Ovary (tissue), 9 donors: Measurements from ENCODE around the gene CCDC102A. TPM values are rescaled to one million over a fixed set of nuclear protein-coding genes. Genes with fewer than 3 reads are reported as not detected.
"Not testable (repeated sequence)": the region's sequence is repeated elsewhere in the genome, so short reads cannot be mapped to it uniquely, and the experiment has no call there.

ENCODE experiments used
- DNase-seq, 5 donors: peaks; one replicate each; pipeline ENCODE4 v3.0.0-alpha.2; 2019 to 2020
- H3K27ac ChIP-seq, 2 donors: fragments of 200-600 bp; one replicate each; pipeline versions ENCODE4 v1.5.1 to v1.8.0; 2019 to 2022
- H3K27me3 ChIP-seq: fragments of 200-600 bp; one replicate; pipeline ENCODE4 v1.8.0; 2022
- H3K36me3 ChIP-seq: fragments of 200-600 bp; sonication (generic); one replicate; pipeline ENCODE4 v1.5.1; 2019
- H3K4me1 ChIP-seq: one replicate; pipeline ENCODE4 v1.8.1; 2013; ENCODE audit warnings: mild to moderate bottlenecking, moderate library complexity; ENCODE audit not compliant: insufficient read depth
- H3K4me3 ChIP-seq: fragments of 200-600 bp; sonication (generic); one replicate; pipeline ENCODE4 v1.5.1; 2017
- H3K9me3 ChIP-seq, 2 donors: fragments of 200-600 bp in 1 of 2; sonication (generic) in 1 of 2; one replicate each; pipeline versions ENCODE4 v1.5.1 to v1.8.1; 2013 to 2019; ENCODE audit warnings: mild to moderate bottlenecking in 1 of 2, moderate library complexity in 1 of 2
- CTCF ChIP-seq, 3 donors: fragments of 450-650 bp in 2 of 3; fragments of 200-600 bp in 1 of 3; IDR thresholded peaks; one replicate each; pipeline versions ENCODE4 v1.5.1 to v1.8.0; 2016 to 2022; ENCODE audit warnings: antibody characterized with exemption in 3 of 3, mild to moderate bottlenecking in 1 of 3
- EP300 ChIP-seq: sonication (generic); formaldehyde crosslinking; IDR thresholded peaks from one replicate; pipeline ENCODE4 v1.6.1; 2017; ENCODE audit warnings: antibody characterized with exemption
- POLR2A ChIP-seq: fragments of 450-650 bp; IDR thresholded peaks from one replicate; pipeline ENCODE4 v1.6.1; 2017; ENCODE audit warnings: antibody characterized with exemption, mild to moderate bottlenecking, moderate library complexity
- WGBS, 3 donors: extraction: QIAGEN DNeasy Blood & Tissue Kit in 1 of 3; methylation state at CpG; one replicate each; pipeline versions ENCODE4 v1.1.5 to v1.1.7; 2013 to 2017; 5-methylcytosine and 5-hydroxymethylcytosine counted together
- intact Hi-C, 4 donors: fragments of 100-400 bp; cut with DNase I; formaldehyde crosslinking; loops; one replicate each; pipeline versions ENCODE4 v1.11.0 to v1.15.1; 2022 to 2023
- polyA plus RNA-seq, 2 donors: library from polyadenylated mRNA; stranded (reverse); fragments of 200-250 nt in 1 of 2; fragments of 350-450 nt in 1 of 2; fragmentation: Illumina TruSeq in 1 of 2; extraction: RNeasy Lipid Tissue Mini Kit (QIAGEN cat#74804) in 1 of 2; gene quantifications; one replicate each; pipeline ENCODE4 v1.2.3, GENCODE V29; 2013 to 2014
- total RNA-seq, 7 donors: library from RNA; depleted of rRNA in 2 of 7; stranded (reverse); fragments of >200 nt in 2 of 7; fragmentation: NEBNext Ultra II Directional in 3 of 7; extraction: Animal tissue kit (Norgen Biotek cat#: 25700) in 3 of 7; gene quantifications; one replicate each; pipeline versions ENCODE4 v1.1.0 to v1.2.4, GENCODE V29; 2016 to 2023
- donor health status: DM: no; HTN: no; CAD: no; lungs with moderate emphysema.
- donor health status: DM: no; HTN: no; CAD: no.
- donor health status: Bipolar disorder and iron deficiency.
- donor health status: DM: yes; HTN: yes; CAD: no.
- donor health status: DM: no; HTN: no; CAD: no.
- donor health status: DM: yes; HTN: yes; CAD: no.

The CCDC102A gene
- total and polyA plus RNA-seq, 9 donors = 5.9 to 22.4 (median 12.5) TPM

- no peak overlapping the region for H3K4me3 ChIP-seq
- H3K27ac ChIP-seq = no peak overlapping the region
- no peaks in the 10 kb centered on the region for H3K27me3 ChIP-seq
- intact Hi-C loops = loop anchor here in 2 of 4 donors (10.0 kb wide), 3 partner anchors 294 to 434 kb away; partner anchors contain the start of genes USB1 (in 1 of the 2) and ZNF319 (in 1 of the 2)
- no peaks in the 10 kb centered on the region for H3K4me1 ChIP-seq
- no peaks in the 10 kb centered on the region for H3K36me3 ChIP-seq
- no peak for TF ChIP-seq POLR2A
- no peak for TF ChIP-seq CTCF (IDR thresholded peaks at IDR 0.05)
- no peak for TF ChIP-seq EP300
- 80 to 89% (median 83%) methylated on average over 9 of the region's 9 CpGs for WGBS, 3 donors
- H3K9me3 ChIP-seq = no peaks in the 10 kb centered on the region
- DNase-seq = no peak
Measured at GRCh38 chr16:57571098-57571497, 34.7 kb upstream of the CCDC102A start.

GRCh38 chr16:57570301-57571070 is 34.1 kb upstream of the CCDC102A start:
- no peaks in the 10 kb centered on the region for H3K9me3 ChIP-seq
- H3K4me3 ChIP-seq = no peak overlapping the region
- H3K27me3 ChIP-seq = no peaks in the 10 kb centered on the region
- no peak overlapping the region for H3K27ac ChIP-seq
- WGBS, 3 donors = 82 to 88% (median 88%) methylated on average over 16 of the region's 16 CpGs
- no peak for DNase-seq
- H3K36me3 ChIP-seq = no peaks in the 10 kb centered on the region
- H3K4me1 ChIP-seq = no peaks in the 10 kb centered on the region
- intact Hi-C loops = loop anchor here in 2 of 4 donors (10.0 kb wide), 3 partner anchors 294 to 434 kb away; partner anchors contain the start of genes USB1 (in 1 of the 2) and ZNF319 (in 1 of the 2)
- TF ChIP-seq CTCF (IDR thresholded peaks at IDR 0.05) (no peak), POLR2A (no peak), EP300 (no peak)

GRCh38 chr16:57569306-57569946 is 33.1 kb upstream of the CCDC102A start:
- TF ChIP-seq CTCF (IDR thresholded peaks at IDR 0.05) (no peak), POLR2A (no peak), EP300 (no peak)
- H3K27me3 ChIP-seq = no peaks in the 10 kb centered on the region
- no peaks in the 10 kb centered on the region for H3K4me1 ChIP-seq
- intact Hi-C loops = loop anchor here in 1 of 4 donors (10.0 kb wide), 1 partner anchor 935 kb away; the partner anchor contains the start of gene NDRG4
- no peaks in the 10 kb centered on the region for H3K36me3 ChIP-seq
- no peak overlapping the region for H3K27ac ChIP-seq
- no peak for DNase-seq
- no peak overlapping the region for H3K4me3 ChIP-seq
- 88 to 91% (median 89%) methylated on average over 7 of the region's 7 CpGs for WGBS, 3 donors
- H3K9me3 ChIP-seq = no peaks in the 10 kb centered on the region

- not testable (repeated sequence) for H3K4me1 ChIP-seq, H3K27ac ChIP-seq, H3K27me3 ChIP-seq, DNase-seq, H3K4me3 ChIP-seq, H3K36me3 ChIP-seq, H3K9me3 ChIP-seq
- intact Hi-C loops = loop anchor here in 1 of 4 donors (10.0 kb wide), 1 partner anchor 936 kb away; the partner anchor contains the start of gene NDRG4
- WGBS, 3 donors = 90 to 97% (median 94%) methylated on average over 5 of the region's 5 CpGs
Measured at GRCh38 chr16:57568772-57569171, 32.4 kb upstream of the CCDC102A start.
